NCI-H526 (cell line): Measurements from ENCODE around the gene PPP6R3.

ENCODE experiments used
- DNase-seq, 2 experiments: peaks; one replicate each; lab custom pipeline; 2025; lab: John Stamatoyannopoulos, UW

PPP6R3 gene

DNA sequence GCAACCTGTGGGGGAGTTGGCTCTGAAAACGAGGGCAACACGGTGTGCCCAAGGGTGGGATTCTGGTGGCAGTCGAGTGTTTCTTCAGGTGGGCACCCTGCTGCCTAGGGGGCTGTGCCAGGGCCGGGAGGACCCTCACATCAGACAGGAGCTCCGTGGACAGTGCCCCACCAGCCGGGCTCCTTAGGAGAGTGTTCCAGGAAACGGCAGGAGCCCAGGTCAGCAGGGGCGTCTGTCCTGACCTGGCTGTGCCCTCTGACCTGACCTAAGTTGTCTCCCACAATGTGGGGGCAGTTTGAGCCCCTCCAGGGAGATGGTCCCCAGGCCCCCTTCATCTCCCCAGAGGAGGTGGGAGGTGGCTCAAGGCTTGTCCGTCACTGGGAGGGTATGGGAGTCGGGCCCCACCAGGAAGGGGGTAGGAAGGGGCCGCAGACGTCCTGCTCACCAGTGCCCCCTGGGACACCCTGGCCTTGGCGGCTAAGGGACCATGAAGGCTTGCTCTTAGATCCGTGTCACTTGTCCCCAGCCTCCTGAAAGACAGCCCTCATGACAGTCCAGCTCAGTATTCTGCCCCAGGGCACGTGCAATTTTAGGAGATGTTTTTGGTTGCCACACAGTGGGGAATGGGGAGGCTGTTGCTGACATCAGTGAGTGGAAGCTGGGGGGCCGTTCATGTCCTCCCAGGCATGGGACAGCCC lies 191.6 kb downstream of the PPP6R3 start:
- no peak for DNase-seq

GRCh38 chr11:68652683-68653156 lies 192.2 kb downstream of the PPP6R3 start:
- DNase-seq = no peak

GRCh38 chr11:68653486-68654430 lies 193.2 kb downstream of the PPP6R3 start:
- DNase-seq = no peak

- DNase-seq = no peak
Measured at GRCh38 chr11:68654978-68655377, 194.4 kb downstream of the PPP6R3 start.

- DNase-seq = no peak
Measured at GRCh38 chr11:68655406-68655805, 194.9 kb downstream of the PPP6R3 start.

DNA sequence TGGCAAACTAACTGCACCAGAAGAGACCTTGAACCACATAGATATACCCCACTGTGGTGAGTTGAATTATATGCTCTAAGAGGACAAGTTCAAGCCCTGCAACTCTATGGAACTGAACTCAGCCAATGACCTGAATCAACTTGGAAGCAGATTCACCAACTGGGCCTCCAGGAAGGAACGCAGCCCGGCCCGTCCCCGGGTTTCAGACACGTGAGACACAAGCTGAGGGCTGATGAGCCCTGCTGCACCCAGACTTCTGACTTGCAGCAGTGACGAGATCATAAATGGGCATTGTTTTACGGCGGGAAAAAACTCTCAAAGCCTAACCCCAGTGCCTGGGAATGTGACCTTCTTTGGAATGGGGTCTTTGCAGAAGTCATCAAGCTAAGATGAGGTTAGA lies 195.3 kb downstream of the PPP6R3 start:
- DNase-seq = no peak

- DNase-seq = no peak
Measured at GRCh38 chr11:68657021-68657780, 196.6 kb downstream of the PPP6R3 start.

GRCh38 chr11:68658097-68658496 lies 197.5 kb downstream of the PPP6R3 start:
- DNase-seq = no peak

- no peak for DNase-seq
Measured at GRCh38 chr11:68658661-68659060, 198.1 kb downstream of the PPP6R3 start.

DNA sequence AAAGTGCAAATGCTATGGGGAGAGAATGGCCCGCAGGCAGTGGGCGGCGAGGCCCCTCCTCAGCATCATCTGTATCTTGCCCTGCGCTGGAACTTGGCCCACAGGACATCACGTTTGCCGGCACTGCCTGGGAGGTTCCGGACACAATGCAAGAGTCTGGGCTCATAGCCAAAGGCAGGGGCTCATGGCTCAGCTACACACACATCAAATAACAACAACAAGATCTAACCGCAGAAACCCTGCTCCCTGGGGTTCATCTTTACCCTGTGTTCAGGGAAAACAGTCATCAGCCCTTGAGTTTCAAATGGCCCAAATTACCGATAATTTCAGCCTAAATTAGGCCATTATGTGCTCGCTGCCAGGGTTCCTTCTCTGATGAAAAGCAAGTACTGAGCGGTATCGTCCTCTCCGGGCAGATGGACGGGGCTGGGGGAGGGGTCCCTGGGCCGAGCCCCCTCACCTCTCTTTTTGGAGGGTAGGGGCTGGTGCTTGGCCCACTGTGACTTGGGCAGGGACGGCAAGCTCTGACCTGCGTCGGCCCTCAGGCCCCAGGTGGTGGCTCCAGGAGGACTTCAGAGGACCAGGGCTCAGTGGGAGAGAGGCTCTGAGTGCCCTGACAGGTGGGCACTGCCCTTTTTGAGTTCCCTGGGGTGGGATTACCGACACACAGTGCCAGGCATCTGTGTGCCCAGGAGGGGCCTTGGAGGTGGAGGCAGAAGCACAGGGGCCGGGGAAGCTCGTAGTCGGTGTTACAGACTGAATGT lies 198.8 kb downstream of the PPP6R3 start:
- DNase-seq = no peak

- no peak for DNase-seq
Measured at GRCh38 chr11:68660066-68660810, 199.7 kb downstream of the PPP6R3 start.

GRCh38 chr11:68661014-68661413 lies 200.5 kb downstream of the PPP6R3 start:
- no peak for DNase-seq

GRCh38 chr11:68661697-68662603 lies 201.4 kb downstream of the PPP6R3 start:
- no peak for DNase-seq

DNA sequence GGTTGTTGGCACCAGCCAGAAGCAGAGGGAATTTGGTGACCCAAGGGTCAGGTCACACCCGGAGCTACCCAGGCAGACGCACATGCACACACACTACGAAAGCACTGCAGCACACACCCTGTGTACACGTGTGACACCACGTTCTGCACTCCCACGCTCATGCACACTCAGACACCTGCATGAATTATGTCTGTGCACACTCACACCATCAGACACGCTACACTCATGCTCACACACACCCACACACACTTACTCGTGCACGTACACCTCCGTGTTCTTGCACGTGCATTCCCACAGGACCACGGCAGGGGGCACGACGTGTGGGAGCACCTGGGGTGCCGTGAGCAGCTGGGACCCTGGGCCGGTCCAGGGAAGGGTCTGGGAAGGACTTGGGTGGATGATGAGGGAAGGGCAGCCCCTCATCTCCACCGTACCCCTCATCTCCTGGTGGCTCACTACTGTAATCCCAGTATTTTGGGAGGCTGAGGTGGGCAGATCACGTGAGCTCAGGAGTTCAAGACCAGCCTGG lies 203.0 kb downstream of the PPP6R3 start:
- no peak for DNase-seq

- DNase-seq = no peak
Measured at GRCh38 chr11:68664141-68664540, 203.6 kb downstream of the PPP6R3 start.

DNA sequence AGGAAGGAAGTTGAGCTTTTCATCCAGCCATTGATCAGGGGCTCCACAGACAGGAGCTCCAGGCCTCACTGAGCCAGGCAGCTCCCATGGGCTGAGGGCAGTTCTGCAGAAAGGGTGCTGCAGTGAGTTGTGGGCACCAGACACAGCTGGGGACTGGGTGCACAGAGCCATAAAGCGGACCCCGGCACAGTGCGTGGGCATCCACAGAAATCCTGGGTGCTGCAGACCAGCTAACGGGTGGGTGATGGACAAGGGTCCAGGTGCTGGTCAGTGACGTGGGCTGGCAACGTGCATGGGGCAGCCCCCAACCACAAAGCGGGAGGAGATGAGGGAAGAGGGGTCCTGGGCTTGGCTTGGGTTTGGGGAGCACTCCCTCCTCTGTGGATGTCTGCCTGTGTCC lies 204.4 kb downstream of the PPP6R3 start:
- DNase-seq = no peak
